ENCODE data around the gene HTN3.
"Not testable (repeated sequence)": the region's sequence is repeated elsewhere in the genome, so short reads cannot be mapped to it uniquely, and the experiment has no call there.

HTN3 gene

GRCh38 chr4:69999420-69999819, 28.8 kb upstream of the HTN3 start:
- H3K9me3 ChIP-seq, result no peaks in the 10 kb centered on the region
- H3K4me1 ChIP-seq (ENCODE audit: control insufficient read depth in 1 of 2, insufficient read depth in 1 of 2, low read depth in 1 of 2, low read length in 1 of 2), result no peaks in the 10 kb centered on the region
- H3K4me3 ChIP-seq (ENCODE audit: low read depth in 1 of 2, low read length in 1 of 2), result no peak overlapping the region
- no peak overlapping the region for H3K27ac ChIP-seq
- H3K27me3 ChIP-seq, result no peaks in the 10 kb centered on the region
- H3K36me3 ChIP-seq, result no peaks in the 10 kb centered on the region
- TF ChIP-seq, protein P1, sequence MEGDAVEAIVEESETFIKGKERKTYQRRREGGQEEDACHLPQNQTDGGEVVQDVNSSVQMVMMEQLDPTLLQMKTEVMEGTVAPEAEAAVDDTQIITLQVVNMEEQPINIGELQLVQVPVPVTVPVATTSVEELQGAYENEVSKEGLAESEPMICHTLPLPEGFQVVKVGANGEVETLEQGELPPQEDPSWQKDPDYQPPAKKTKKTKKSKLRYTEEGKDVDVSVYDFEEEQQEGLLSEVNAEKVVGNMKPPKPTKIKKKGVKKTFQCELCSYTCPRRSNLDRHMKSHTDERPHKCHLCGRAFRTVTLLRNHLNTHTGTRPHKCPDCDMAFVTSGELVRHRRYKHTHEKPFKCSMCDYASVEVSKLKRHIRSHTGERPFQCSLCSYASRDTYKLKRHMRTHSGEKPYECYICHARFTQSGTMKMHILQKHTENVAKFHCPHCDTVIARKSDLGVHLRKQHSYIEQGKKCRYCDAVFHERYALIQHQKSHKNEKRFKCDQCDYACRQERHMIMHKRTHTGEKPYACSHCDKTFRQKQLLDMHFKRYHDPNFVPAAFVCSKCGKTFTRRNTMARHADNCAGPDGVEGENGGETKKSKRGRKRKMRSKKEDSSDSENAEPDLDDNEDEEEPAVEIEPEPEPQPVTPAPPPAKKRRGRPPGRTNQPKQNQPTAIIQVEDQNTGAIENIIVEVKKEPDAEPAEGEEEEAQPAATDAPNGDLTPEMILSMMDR (IDR thresholded peaks at IDR 0.05), result no peak

GRCh38 chr4:70000711-70001110, 27.5 kb upstream of the HTN3 start:
- Histone ChIP-seq H3K4me1 (ENCODE audit: control insufficient read depth in 1 of 2, insufficient read depth in 1 of 2, low read depth in 1 of 2, low read length in 1 of 2) (no peaks in the 10 kb centered on the region), H3K4me3 (ENCODE audit: low read depth in 1 of 2, low read length in 1 of 2) (no peak overlapping the region), H3K27ac (no peak overlapping the region), H3K27me3 (no peaks in the 10 kb centered on the region), H3K9me3 (no peaks in the 10 kb centered on the region), H3K36me3 (no peaks in the 10 kb centered on the region)
- TF ChIP-seq, protein P1 (IDR thresholded peaks at IDR 0.05), result no peak

- H3K27me3 ChIP-seq, result no peaks in the 10 kb centered on the region
- H3K36me3 ChIP-seq, result no peaks in the 10 kb centered on the region
- no peaks in the 10 kb centered on the region for H3K4me1 ChIP-seq (ENCODE audit: control insufficient read depth in 1 of 2, insufficient read depth in 1 of 2, low read depth in 1 of 2, low read length in 1 of 2)
- TF ChIP-seq, protein P1 (IDR thresholded peaks at IDR 0.05), result no peak
- H3K27ac ChIP-seq, result no peak overlapping the region
- H3K9me3 ChIP-seq, result no peaks in the 10 kb centered on the region
- H3K4me3 ChIP-seq (ENCODE audit: low read depth in 1 of 2, low read length in 1 of 2), result no peak overlapping the region
Measured at GRCh38 chr4:70002507-70002906, 25.8 kb upstream of the HTN3 start.

DNA sequence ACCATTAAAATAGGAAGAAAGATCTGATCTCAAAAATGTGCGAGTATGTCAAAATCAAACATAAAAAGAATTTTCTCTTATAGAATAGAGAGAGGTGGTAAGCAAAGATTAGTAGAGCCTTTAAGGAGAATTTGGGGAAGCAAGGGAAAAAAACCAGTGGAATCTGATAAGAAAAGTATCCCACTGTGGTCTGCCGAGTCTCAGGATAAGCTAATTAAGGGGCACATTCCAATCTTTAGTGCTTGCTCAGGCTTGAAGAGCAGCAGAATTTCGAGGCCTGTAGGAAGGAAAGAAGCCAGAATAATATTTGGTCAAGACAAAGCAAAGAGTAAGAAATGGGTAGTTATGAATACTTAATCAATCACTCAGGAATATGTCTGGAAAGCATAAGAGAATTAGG, 19.5 kb upstream of the HTN3 start:
- Histone ChIP-seq H3K4me3 (ENCODE audit: low read depth in 1 of 2, low read length in 1 of 2) (no peak overlapping the region), H3K9me3 (no peaks in the 10 kb centered on the region), H3K4me1 (ENCODE audit: control insufficient read depth in 1 of 2, insufficient read depth in 1 of 2, low read depth in 1 of 2, low read length in 1 of 2) (no peaks in the 10 kb centered on the region), H3K36me3 (no peaks in the 10 kb centered on the region), H3K27ac (no peak overlapping the region), H3K27me3 (no peaks in the 10 kb centered on the region)
- TF ChIP-seq, protein P1 (IDR thresholded peaks at IDR 0.05), result no peak

- not testable (repeated sequence) for H3K36me3 ChIP-seq; H3K27ac ChIP-seq; H3K4me3 ChIP-seq (ENCODE audit: low read depth in 1 of 2, low read length in 1 of 2)
Measured at GRCh38 chr4:70019006-70019405, 9.3 kb upstream of the HTN3 start.

GRCh38 chr4:70023218-70023617, 5.0 kb upstream of the HTN3 start:
- Histone ChIP-seq H3K4me1 (ENCODE audit: control insufficient read depth in 1 of 2, insufficient read depth in 1 of 2, low read depth in 1 of 2, low read length in 1 of 2) (no peaks in the 10 kb centered on the region), H3K4me3 (ENCODE audit: low read depth in 1 of 2, low read length in 1 of 2) (no peak overlapping the region), H3K27ac (no peak overlapping the region), H3K36me3 (no peaks in the 10 kb centered on the region), H3K9me3 (no peaks in the 10 kb centered on the region), H3K27me3 (no peaks in the 10 kb centered on the region)
- TF ChIP-seq, protein P1 (IDR thresholded peaks at IDR 0.05), result no peak

More at GRCh38 chr4:70019006-70019405, 9.3 kb upstream of the HTN3 start:
- H3K27me3 ChIP-seq; H3K9me3 ChIP-seq; H3K4me1 ChIP-seq (ENCODE audit: control insufficient read depth in 1 of 2, insufficient read depth in 1 of 2, low read depth in 1 of 2, low read length in 1 of 2): not testable (repeated sequence)

Data from neutrophil (primary cell).